ENCODE data around the gene CC2D1A. TPM values are rescaled to one million over a fixed set of nuclear protein-coding genes. Genes with fewer than 3 reads are reported as not detected.

Gene CC2D1A
- total and polyA plus RNA-seq, 10 donors: 13.0 to 40.1 (median 27.5) TPM

DNA sequence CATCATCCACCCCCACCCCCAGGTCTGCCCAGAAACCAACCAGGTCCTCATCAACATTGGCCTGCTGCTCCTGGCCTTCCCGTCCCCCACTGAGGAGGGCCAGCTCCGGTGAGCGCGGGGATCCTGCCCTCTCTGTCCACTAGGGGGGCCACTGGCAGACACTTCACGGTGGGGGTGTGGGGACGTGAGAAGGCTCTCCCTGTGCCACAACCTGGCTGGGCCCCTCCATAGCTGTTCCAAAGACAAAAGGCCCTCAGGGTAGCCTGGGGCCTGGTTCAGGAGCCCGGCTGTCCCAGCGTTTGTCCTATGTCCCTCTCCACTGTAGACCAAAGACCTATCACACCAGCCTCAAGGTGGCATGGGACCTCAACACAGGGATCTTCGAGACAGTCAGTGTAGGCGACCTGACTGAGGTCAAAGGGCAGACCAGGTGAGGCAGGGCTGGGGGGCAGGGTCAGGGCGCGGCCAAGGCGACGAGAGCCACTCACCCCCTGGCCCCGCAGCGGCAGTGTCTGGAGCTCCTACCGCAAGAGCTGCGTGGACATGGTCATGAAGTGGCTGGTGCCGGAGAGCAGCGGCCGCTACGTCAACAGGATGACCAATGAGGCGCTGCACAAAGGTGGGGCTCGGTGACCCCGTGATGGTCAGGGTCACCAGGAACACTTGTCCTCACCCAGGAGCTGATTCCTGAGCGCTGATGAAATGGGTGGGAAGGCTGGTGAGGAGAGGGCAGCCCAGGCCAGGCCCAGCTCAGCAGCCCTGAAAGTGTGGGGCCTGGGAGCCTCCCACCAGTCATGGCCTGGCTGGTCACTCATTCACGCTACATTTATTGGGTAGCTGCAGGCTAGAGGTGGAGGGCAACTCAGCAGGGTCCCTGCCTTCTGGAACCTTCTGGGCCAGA is 54.2 kb downstream of the CC2D1A start:
- H3K27ac ChIP-seq: no peak overlapping the region
- TF ChIP-seq, protein P1, sequence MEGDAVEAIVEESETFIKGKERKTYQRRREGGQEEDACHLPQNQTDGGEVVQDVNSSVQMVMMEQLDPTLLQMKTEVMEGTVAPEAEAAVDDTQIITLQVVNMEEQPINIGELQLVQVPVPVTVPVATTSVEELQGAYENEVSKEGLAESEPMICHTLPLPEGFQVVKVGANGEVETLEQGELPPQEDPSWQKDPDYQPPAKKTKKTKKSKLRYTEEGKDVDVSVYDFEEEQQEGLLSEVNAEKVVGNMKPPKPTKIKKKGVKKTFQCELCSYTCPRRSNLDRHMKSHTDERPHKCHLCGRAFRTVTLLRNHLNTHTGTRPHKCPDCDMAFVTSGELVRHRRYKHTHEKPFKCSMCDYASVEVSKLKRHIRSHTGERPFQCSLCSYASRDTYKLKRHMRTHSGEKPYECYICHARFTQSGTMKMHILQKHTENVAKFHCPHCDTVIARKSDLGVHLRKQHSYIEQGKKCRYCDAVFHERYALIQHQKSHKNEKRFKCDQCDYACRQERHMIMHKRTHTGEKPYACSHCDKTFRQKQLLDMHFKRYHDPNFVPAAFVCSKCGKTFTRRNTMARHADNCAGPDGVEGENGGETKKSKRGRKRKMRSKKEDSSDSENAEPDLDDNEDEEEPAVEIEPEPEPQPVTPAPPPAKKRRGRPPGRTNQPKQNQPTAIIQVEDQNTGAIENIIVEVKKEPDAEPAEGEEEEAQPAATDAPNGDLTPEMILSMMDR (IDR thresholded peaks at IDR 0.05 in 8 of 11, conservative IDR thresholded peaks at IDR 0.05 in 3 of 11): peak in 6 of 11 experiments; percentile 15 to 54 (median 38)
- TF ChIP-seq POLR2A (IDR thresholded peaks at IDR 0.05): no peak
- TF ChIP-seq POLR2AphosphoS5 (IDR thresholded peaks at IDR 0.05): peak; percentile 2 to 54 (median 28)
- no peak overlapping the region for H3K4me3 ChIP-seq
- WGBS, 5 donors: 84 to 94% (median 91%) methylated on average over 8 to 27 of the region's 27 CpGs
- no peak for DNase-seq
- no peaks in the 10 kb centered on the region for H3K27me3 ChIP-seq (replicated peaks in 1 of 7)
- H3K36me3 ChIP-seq: peaks cover 4 to 100% (median 97%) of the 10 kb centered on the region in 6 donors
- H3K9me3 ChIP-seq: no peaks in the 10 kb centered on the region
- intact Hi-C loops (cut with DNase I; ENCODE audit: low total_unique reads): loop anchor here (10.0 kb wide), 1 partner anchor 75 kb away; the partner anchor contains the start of gene IL27RA
- H3K4me1 ChIP-seq: no peaks in the 10 kb centered on the region

DNA sequence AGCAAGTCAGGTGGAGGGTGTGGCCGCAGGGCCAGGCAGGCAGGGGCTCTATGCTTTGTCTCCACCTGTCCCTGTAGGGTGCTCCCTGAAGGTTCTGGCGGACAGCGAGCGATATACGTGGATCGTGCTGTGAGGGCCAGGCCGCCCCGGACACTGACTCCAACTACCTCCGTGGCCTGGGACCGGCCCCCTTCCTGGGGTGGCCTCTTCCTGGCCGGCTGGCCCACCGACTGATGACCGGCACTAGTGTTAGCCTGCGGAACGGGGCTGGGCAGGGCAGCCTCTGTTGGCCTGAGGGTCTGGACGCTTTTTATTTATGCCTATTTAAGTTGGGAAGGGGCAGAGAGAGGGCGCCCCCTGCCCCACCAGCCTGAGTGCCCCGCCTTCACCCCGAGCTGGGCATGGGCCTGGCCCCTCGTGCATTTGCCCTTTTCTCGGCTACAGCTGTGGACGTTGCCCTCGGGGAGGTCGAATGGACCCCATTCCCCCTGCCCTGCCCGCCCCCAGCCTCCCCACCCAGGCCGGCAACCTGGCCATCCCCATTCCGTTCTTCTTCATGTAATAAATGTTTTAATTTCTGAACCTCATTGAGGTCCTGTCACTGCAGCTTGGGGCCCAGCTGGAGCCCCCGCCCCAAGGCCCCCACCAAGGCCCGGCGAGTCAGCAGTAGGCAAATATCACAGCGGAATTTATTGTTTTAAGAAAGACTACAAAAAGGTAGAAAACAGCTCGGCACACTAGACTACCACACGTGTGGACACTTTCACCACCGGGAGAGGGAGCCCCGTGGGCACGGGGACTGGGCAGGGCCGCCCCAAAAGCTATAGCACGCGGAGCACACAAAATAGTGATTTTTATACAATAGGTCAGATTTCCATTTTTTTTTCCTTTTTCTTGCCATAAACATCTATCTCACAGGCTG is 55.1 kb downstream of the CC2D1A start:
- Histone ChIP-seq H3K9me3 (no peaks in the 10 kb centered on the region), H3K27ac (no peak overlapping the region), H3K36me3 (peaks cover 3 to 100% (median 97%) of the 10 kb centered on the region in 6 donors), H3K4me1 (no peaks in the 10 kb centered on the region), H3K4me3 (no peak overlapping the region), H3K27me3 (replicated peaks in 1 of 7) (no peaks in the 10 kb centered on the region)
- TF ChIP-seq POLR2AphosphoS5 (IDR thresholded peaks at IDR 0.05) (peak; percentile 11 to 64 (median 16)), POLR2A (IDR thresholded peaks at IDR 0.05) (no peak)
- no peak for DNase-seq
- intact Hi-C loops (cut with DNase I; ENCODE audit: low total_unique reads): no loop called here
- WGBS, 5 donors: 91 to 94% (median 93%) methylated on average over 37 to 39 of the region's 39 CpGs

DNA sequence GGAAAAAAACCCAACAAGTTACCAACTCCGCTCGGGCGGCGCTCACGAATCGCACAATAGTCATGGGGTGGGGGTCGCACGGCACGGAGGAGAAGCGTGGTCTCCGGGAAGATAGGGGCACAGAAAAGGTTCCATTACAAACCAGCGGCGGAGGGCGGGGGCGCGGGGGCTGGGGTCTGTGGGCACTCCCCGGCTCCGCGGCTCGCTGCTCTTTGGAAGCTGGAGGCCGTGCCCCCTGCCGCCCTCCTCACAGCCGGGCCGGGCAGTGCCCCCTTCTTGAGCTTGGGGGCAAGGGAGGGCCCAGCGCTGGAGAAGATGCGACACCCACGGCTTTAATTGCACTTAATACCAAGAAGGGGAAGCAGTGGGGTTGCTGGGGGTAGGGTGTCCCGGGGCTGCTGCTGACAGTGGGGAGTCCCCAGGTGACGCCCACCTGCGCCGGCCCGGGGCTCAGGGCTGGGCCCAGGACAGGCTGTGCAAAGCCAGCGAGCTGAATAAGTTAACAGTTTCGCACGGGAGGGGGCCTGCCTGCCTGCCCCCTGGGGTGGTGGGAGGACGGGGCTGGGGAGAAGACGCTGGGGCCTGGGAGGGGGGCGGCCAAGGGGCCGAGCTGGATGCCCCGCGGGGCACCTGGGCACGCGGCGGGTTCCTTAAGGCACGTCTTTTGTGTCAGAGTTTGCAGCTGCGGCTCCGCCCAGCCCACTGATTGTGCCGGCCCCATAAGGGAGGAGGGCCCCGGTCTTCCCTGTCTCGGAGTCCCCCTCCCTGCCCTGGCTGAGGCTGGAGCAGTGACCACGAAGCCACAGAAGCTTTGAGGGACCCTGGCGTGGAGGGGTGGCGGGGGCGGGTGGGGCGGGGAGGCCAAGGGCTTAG is 56.1 kb downstream of the CC2D1A start:
- Histone ChIP-seq H3K9me3 (no peaks in the 10 kb centered on the region), H3K27me3 (replicated peaks in 1 of 7) (no peaks in the 10 kb centered on the region), H3K4me3 (no peak overlapping the region), H3K36me3 (peaks cover 0 to 100% (median 97%) of the 10 kb centered on the region in 6 donors), H3K27ac (no peak overlapping the region), H3K4me1 (no peaks in the 10 kb centered on the region)
- no peak for DNase-seq
- TF ChIP-seq POLR2AphosphoS5 (IDR thresholded peaks at IDR 0.05) (no peak), POLR2A (IDR thresholded peaks at IDR 0.05) (no peak)
- TF ChIP-seq, protein P1 (IDR thresholded peaks at IDR 0.05 in 8 of 11, conservative IDR thresholded peaks at IDR 0.05 in 3 of 11): no peak
- intact Hi-C loops (cut with DNase I; ENCODE audit: low total_unique reads): no loop called here
- WGBS, 5 donors: 79 to 91% (median 86%) methylated on average over 32 to 55 of the region's 55 CpGs

Measured in spleen (tissue), 11 donors.